HG03135 (cell line): Measurements from ENCODE around the gene CROCC2.

Source experiments
- ATAC-seq: cut with Tn5 transposase; IDR thresholded peaks from one replicate; pipeline ENCODE4 v1.9.1; 2021; ENCODE audit warnings: mild to moderate bottlenecking, moderate library complexity; ENCODE audit not compliant: unreplicated experiment

The CROCC2 gene

DNA sequence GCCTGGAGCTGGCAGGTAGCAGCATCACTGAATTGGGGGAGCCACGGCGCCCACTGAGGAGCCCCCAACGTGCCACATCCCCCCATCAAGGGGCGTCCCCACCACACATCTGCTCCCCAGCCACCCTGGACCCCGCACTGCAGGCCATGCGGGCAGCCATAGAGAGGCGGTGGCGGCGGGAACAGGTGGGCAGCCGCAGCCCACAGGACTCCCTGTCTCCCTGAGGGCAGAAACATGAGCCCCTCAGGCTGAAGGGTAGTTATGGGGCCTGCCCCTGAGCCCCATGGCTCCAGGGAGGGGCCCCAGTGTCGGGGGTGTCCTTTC, 26.6 kb downstream of the CROCC2 start:
- ATAC-seq: no peak

DNA sequence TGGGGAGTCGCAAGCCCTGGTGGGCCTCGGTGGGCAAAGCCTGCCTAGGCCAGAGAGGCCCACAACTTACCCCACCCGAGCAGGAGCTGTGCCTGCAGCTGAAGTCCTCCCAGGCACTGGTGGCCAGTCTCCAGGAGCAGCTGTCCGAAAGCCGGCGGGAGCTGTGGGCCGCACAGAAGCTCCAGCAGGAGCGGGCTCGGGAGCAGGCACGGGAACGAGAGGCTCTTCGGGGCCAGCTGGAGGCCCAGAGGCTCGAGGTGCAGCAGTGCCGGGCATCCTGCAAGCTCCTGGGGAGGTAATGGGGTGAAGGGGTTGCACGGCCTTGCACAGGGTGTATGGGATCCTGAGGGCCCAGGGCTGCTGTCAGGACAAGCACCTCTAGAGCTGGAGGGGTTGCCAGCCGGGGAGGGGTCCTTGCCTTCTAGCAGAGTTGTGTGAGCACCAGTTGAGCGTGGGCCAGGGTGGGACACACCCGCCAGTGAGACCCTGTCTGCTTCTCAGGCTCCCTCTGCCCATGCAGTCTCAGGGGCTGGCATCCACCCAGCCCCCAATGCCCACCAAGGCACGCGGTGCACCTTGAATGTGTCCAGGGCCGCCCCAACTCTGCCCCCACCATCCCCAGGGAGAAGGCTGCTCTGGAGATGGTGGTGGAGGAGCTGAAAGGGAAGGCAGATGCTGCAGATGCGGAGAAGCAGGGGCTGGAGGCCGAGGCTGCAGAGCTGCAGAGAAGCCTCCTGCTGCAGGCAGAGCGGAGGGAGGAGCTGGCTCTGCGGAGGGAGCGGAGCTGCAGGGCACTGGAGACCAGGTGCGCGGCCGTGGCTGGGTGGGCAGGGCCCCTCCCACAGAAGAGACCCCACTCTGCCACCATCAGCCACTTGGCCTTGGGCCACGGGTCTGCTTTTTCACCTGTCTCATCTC, 27.2 kb downstream of the CROCC2 start:
- no peak for ATAC-seq

DNA sequence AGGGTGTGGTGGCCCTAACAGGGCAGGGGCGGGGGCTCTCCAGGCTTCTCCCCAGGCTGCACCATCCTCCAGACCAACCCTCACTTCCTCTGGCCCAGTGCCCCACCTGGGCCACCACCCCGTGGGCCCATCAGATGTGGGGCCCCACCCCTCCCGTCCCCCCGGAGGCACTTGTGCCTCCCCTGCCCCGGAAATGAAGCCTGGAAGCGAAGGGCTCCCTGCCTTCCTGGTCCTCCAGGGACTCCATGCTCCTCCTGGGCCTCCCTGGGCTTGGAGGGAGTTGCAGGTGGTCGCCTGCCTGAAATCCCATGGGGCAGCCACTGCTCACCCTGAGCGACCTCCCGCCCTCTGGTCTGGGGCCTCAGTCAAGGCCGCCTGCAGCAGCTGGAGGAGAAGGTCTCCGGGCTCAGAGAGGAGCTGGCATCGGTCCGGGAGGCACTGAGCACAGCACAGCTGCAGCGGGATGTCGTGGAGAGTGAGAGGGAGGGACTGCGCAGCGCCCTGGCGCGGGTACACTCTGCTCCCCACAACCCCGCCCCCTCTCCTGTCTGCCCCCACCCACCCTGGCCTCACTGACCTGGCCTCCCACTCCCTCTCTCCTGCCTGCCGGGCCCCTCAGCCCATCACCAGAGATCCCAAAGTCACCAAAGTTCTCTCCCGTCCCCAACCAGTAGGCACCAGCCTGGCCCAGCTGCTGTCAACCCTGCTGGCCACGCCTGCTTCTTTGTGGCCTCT, 28.0 kb downstream of the CROCC2 start:
- ATAC-seq: no peak

GRCh38 chr2:240934701-240935102, 28.6 kb downstream of the CROCC2 start:
- ATAC-seq: no peak

- ATAC-seq: no peak
Measured at GRCh38 chr2:240935103-240935876, 29.2 kb downstream of the CROCC2 start.

DNA sequence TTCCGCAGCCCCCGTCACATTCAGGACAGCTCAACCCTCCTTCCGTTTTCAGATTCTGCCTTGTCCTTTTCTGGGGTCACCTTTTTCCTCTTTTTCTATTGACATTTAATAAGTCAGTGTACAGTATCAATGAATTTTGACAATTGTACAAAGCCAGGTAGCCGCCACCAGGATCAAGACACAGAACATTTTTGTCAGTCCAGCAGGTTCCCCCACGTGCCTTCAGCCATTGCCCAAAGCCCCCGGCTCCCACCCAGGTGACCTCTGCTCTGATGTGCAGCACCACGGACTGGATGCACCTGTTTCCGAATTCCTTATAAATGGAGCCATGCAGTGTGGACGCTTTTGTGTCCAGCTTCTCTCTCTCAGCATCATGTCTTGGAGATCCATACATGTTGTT, 30.0 kb downstream of the CROCC2 start:
- ATAC-seq: no peak

GRCh38 chr2:240946046-240946445, 39.9 kb downstream of the CROCC2 start:
- ATAC-seq: no peak

- no peak for ATAC-seq
Measured at GRCh38 chr2:240946654-240947053, 40.5 kb downstream of the CROCC2 start.

GRCh38 chr2:240947176-240947575, 41.0 kb downstream of the CROCC2 start:
- no peak for ATAC-seq

DNA sequence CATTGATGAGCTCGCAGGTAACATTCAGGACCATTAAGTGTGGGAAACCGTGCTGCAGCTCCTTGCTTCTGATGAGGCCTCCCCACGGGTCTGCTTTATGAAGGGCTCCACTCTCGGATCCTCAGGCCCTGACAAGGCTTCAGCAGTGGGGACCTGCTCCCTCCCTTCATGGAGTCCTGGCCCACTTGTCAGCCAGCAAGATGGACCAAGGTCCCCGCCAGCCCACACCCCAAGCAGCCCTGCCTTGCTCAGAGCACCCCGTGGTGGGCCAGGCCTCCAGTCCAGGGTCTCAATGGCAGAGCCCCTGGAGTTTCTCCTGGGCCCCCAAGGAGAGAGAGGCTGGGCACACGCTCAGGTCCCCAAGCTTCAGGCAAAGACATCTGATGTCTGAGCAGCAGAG, 41.5 kb downstream of the CROCC2 start:
- no peak for ATAC-seq

- no peak for ATAC-seq
Measured at GRCh38 chr2:240948086-240948485, 42.0 kb downstream of the CROCC2 start.

GRCh38 chr2:240948905-240949790, 43.0 kb downstream of the CROCC2 start:
- ATAC-seq: no peak

DNA sequence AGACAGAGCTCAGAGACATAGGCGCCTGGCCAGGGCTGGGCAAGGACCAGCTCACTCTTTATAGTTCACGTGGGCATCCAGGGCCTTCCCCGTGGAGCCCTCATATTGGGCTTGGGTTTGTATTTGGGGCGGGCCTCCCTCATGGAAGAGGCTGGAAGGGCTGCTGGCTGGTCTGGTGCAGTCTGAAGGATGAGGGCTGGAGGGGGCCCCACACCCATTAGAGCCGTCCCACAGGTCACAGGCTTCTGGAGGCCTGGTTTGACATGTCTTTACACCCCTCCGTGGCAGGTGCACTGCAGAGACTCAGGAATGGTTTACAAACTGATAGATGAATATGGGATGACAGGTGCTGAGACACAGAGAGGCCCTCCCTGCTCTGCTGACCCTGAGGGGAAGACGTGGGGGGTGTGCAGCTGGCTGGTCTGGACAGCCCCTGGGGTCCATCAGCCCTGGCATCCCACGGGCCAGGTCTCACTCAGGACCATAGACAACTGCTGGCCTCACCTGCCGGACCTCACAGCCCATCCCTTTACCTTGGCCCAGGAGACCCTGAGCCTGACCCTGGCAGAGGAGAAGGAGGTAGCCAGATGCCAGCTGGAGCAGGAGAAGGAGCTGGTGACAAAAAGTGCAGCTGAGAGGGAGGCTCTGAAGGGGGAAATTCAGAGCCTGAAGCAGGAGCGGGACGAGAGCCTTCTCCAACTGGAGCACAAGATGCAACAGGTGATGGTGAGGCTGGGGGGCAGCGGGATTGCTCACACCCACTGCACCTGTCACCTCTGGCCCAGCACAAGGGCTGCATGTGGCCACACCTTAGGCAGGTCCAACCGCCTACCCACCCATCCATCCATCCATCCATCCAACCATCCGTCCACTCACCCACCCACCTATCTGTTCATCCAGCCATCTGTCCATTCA, 43.9 kb downstream of the CROCC2 start:
- no peak for ATAC-seq

GRCh38 chr2:240951045-240951594, 45.0 kb downstream of the CROCC2 start:
- no peak for ATAC-seq

DNA sequence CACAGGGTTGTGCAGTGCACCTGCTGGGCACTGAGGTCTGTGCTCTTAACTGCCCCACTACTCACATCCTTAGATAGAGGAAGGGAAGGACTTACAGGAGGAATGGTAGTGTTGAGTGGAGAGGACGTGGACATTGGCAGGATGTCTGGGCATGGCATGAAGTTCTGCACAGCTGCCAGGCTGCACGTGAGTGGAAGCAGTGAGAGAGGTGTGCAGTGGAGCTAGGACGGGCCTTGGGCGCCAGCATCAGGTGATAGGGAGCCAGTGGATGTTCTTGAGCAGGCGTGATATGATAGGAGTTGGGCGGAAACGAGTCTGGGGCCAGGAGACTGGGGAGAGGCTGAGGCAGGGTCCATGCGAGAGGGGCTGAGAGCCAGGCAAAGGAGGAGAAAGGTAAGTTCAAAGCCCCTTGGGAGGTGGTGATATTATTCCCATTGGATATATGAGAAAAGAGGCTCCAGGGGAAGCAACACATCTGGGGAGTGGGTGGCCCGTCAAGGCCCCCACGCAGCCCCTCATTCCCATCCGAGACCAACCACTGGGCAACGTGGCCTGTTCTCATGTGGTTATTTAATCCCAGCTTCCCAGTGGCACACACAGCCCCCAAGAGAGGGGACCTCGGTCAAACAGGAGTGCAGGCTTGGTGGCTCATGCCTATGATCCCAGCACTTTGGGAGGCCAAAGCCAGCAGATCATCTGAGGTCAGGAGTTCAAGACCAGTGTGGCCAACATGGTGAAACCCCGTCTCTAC, 46.5 kb downstream of the CROCC2 start:
- no peak for ATAC-seq

- ATAC-seq: no peak
Measured at GRCh38 chr2:240953426-240954410, 47.6 kb downstream of the CROCC2 start.
